Suprapubic skin (tissue), 4 donors: Measurements from ENCODE around the gene CWC15. TPM values are rescaled to one million over a fixed set of nuclear protein-coding genes. Genes with fewer than 3 reads are reported as not detected.
"Not testable (repeated sequence)": the region's sequence is repeated elsewhere in the genome, so short reads cannot be mapped to it uniquely, and the experiment has no call there.

Experiments
- DNase-seq, 2 donors: peaks; one replicate each; pipeline ENCODE4 v3.0.0-alpha.2; 2019; ENCODE audit warnings: low spot score in 2 of 2
- H3K27ac ChIP-seq: fragments of 200-600 bp; sonication (generic); one replicate; pipeline ENCODE4 v1.5.1; 2019
- H3K27me3 ChIP-seq: fragments of 200-600 bp; sonication (generic); one replicate; pipeline ENCODE4 v1.5.1; 2019
- H3K36me3 ChIP-seq: fragments of 200-600 bp; sonication (generic); one replicate; pipeline ENCODE4 v1.5.1; 2019
- H3K4me1 ChIP-seq: fragments of 200-600 bp; sonication (generic); one replicate; pipeline ENCODE4 v1.5.1; 2019
- H3K4me3 ChIP-seq: fragments of 200-600 bp; sonication (generic); one replicate; pipeline ENCODE4 v1.5.1; 2019; ENCODE audit warnings: mild to moderate bottlenecking
- H3K9me3 ChIP-seq: fragments of 200-600 bp; sonication (generic); one replicate; pipeline ENCODE4 v1.5.1; 2019
- EP300 ChIP-seq: sonication (generic); formaldehyde crosslinking; IDR thresholded peaks from one replicate; pipeline ENCODE4 v1.6.1; 2017; ENCODE audit warnings: antibody characterized with exemption
- POLR2A ChIP-seq, 2 donors: fragments of 450-650 bp; IDR thresholded peaks; one replicate each; pipeline ENCODE4 v1.6.1; 2017; ENCODE audit warnings: antibody characterized with exemption in 2 of 2, mild to moderate bottlenecking in 2 of 2, moderate library complexity in 2 of 2
- POLR2AphosphoS5 ChIP-seq, 3 donors: sonication (generic); formaldehyde crosslinking; IDR thresholded peaks; one replicate each; pipeline ENCODE4 v1.6.1; 2017; ENCODE audit warnings: antibody characterized with exemption in 3 of 3
- WGBS: methylation state at CpG from one replicate; pipeline ENCODE4 v1.1.5; 2018; 5-methylcytosine and 5-hydroxymethylcytosine counted together
- total RNA-seq, 4 donors: library from RNA; depleted of rRNA; stranded (reverse); fragments of >200 nt; gene quantifications; one replicate each; pipeline ENCODE4 v1.1.0, GENCODE V29; 2016
- TF ChIP-seq, protein P1 (sequence below), 2 donors: fragments of 200-600 bp in 1 of 2; fragments of 450-650 bp in 1 of 2; sonication (generic) in 1 of 2; IDR thresholded peaks; one replicate each; pipeline ENCODE4 v1.5.1; 2016 to 2019; ENCODE audit warnings: antibody characterized with exemption in 2 of 2, mild to moderate bottlenecking in 1 of 2, moderate library complexity in 1 of 2

The CWC15 gene
- total RNA-seq, 4 donors from 2014 or later, result 30.5 to 60.7 (median 35.1) TPM

DNA sequence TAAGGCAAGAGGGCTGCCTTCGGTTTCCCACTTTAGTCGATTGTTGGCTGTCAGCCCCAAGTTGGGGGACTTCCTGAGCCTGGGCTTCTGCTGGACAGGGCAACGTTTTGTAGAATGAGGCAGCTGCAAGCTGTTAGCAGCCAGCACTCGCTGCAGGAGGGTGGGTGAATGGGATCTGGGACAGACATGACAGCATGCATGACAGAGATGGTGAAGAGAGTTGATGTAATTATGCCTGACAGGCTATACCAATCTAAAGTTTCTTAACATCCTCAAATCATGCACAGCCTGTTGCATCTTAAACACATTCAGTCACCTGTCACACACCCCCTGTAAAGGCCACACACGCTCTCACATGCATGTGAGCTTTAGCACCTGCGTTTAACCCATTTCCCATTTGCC, 49.2 kb downstream of the CWC15 start:
- no peak for TF ChIP-seq POLR2A (IDR thresholded peaks at IDR 0.05)
- TF ChIP-seq POLR2AphosphoS5 (IDR thresholded peaks at IDR 0.05), result no peak
- TF ChIP-seq, protein P1, sequence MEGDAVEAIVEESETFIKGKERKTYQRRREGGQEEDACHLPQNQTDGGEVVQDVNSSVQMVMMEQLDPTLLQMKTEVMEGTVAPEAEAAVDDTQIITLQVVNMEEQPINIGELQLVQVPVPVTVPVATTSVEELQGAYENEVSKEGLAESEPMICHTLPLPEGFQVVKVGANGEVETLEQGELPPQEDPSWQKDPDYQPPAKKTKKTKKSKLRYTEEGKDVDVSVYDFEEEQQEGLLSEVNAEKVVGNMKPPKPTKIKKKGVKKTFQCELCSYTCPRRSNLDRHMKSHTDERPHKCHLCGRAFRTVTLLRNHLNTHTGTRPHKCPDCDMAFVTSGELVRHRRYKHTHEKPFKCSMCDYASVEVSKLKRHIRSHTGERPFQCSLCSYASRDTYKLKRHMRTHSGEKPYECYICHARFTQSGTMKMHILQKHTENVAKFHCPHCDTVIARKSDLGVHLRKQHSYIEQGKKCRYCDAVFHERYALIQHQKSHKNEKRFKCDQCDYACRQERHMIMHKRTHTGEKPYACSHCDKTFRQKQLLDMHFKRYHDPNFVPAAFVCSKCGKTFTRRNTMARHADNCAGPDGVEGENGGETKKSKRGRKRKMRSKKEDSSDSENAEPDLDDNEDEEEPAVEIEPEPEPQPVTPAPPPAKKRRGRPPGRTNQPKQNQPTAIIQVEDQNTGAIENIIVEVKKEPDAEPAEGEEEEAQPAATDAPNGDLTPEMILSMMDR (IDR thresholded peaks at IDR 0.05), result no peak
- TF ChIP-seq EP300, result no peak
- no peak overlapping the region for H3K4me3 ChIP-seq
- 59% methylated on average over 5 of the region's 6 CpGs for WGBS
- H3K27me3 ChIP-seq, result no peaks in the 10 kb centered on the region
- no peaks in the 10 kb centered on the region for H3K36me3 ChIP-seq
- no peak overlapping the region for H3K27ac ChIP-seq
- no peaks in the 10 kb centered on the region for H3K9me3 ChIP-seq
- DNase-seq, result no peak
- peaks cover 25% of the 10 kb centered on the region for H3K4me1 ChIP-seq

DNA sequence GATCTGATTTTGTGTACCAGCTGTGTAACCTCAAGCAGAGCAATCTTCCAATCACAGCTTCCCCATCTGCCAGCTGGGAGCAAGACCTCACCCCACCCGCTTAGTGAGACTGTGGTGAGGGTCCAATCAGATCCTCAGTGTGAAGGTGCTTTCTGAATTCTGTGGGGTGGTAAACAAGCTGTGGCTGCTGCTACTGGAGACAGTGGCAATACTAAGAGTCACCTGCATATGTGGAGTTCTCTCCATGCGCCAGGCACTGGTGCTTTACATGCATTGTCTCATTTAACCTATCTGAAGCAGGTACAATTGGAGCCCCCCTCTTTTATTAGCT, 50.4 kb downstream of the CWC15 start:
- Histone ChIP-seq H3K9me3 (no peaks in the 10 kb centered on the region), H3K4me3 (no peak overlapping the region), H3K27ac (no peak overlapping the region), H3K36me3 (no peaks in the 10 kb centered on the region), H3K4me1 (peaks cover 20% of the 10 kb centered on the region), H3K27me3 (no peaks in the 10 kb centered on the region)
- DNase-seq, result no peak
- TF ChIP-seq, protein P1 (IDR thresholded peaks at IDR 0.05), result no peak
- TF ChIP-seq EP300 (no peak), POLR2AphosphoS5 (IDR thresholded peaks at IDR 0.05) (no peak), POLR2A (IDR thresholded peaks at IDR 0.05) (no peak)
- WGBS, result 100% methylated on average over 2 of the region's 2 CpGs

DNA sequence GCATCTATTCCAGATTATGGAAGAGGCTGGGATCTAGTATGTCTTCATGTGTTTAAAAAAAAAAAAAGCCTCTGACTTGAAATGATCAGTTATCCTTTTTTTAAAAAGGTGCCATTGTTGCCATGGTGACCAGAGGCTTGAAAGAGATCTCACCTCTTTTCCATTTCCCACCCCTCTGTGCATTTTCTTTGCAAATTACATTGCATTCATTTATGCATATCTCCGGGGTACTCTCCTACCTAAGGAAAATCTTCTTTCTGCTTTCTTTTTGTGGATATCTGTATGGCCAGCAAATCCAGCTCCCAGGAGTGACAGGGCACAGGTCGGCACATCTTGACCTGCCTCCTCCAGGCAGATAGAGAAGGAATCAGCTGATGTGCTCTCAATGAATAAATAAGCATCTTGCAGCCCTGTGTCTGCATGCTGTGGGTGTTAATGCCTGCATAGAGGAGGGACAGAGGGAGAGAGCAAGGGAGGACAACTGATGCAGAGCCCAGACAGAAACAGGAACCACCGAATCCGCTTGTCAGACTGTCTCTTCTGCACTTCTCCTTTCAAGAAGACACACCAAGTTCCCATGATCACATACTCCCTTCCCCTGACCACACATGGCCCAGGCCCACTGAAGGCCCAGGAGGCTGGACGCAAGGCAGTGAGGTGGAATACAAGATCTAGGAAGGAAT, 50.9 kb downstream of the CWC15 start:
- no peak overlapping the region for H3K27ac ChIP-seq
- WGBS, result 87% methylated on average over 5 of the region's 5 CpGs
- peaks cover 15% of the 10 kb centered on the region for H3K4me1 ChIP-seq
- DNase-seq, result no peak
- H3K4me3 ChIP-seq, result no peak overlapping the region
- no peaks in the 10 kb centered on the region for H3K36me3 ChIP-seq
- TF ChIP-seq POLR2AphosphoS5 (IDR thresholded peaks at IDR 0.05) (no peak), POLR2A (IDR thresholded peaks at IDR 0.05) (no peak), EP300 (no peak)
- TF ChIP-seq, protein P1 (IDR thresholded peaks at IDR 0.05), result no peak
- no peaks in the 10 kb centered on the region for H3K9me3 ChIP-seq
- no peaks in the 10 kb centered on the region for H3K27me3 ChIP-seq

DNA sequence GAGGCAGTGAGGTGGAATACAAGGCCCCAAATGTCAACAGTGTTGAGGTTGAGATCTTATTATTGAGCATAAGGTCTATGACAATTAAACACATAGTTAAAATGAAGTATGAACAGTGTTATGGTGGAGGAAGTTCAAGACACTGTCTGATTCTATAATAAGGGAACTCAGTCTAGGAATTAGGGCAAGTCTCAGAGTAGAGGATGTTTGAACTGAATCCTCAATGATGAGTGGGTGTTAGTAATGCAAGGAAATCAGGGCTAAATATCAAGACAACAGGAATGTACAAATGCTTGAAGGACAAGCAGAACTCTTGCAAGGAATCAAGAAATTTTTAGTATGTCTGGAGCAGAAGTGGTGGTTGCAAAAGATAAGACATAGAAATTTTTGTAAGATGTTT, 53.0 kb downstream of the CWC15 start:
- TF ChIP-seq, protein P1 (IDR thresholded peaks at IDR 0.05), result no peak
- TF ChIP-seq EP300, result no peak
- Histone ChIP-seq H3K27me3 (no peaks in the 10 kb centered on the region), H3K4me1 (no peaks in the 10 kb centered on the region), H3K4me3 (no peak overlapping the region), H3K36me3 (no peaks in the 10 kb centered on the region), H3K27ac (no peak overlapping the region), H3K9me3 (no peaks in the 10 kb centered on the region)
- DNase-seq, result no peak

DNA sequence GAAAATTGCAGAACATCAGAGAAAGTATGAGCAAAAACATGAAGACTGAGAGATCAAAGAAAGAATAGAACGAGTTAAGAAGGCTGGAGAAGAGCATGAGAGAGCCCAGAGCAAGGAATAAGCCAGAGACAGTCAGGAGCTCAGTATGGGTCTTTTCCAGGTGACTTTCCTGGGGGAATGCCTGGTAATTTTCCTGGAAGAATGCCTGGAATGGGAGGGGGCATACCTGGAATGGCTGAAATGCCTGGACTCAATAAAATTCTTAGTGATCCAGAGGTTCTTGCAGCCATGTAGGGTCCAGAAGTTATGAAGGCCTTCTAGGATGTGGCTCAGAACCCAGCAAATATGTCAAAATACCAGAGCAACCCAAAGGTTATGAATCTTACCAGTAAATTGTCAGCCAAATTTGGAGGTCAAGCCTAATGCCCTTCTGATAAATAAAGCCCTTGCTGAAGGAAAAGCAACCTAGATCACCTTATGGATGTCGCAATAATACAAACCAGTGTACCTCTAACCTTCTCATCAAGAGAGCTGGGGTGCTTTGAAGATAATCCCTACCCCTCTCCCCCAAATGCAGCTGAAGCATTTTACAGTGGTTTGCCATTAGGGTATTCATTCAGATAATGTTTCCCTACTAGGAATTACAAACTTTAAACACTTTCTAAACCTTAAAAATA, 59.5 kb downstream of the CWC15 start:
- not testable (repeated sequence) for H3K27me3 ChIP-seq

More for the DNA sequence above, 59.5 kb downstream of the CWC15 start:
- H3K4me1 ChIP-seq, H3K27ac ChIP-seq, H3K9me3 ChIP-seq, H3K4me3 ChIP-seq, H3K36me3 ChIP-seq, DNase-seq: not testable (repeated sequence)
- 95% methylated on average over 2 of the region's 2 CpGs for WGBS
